Glutamatergic neuron (in vitro differentiated cells): Measurements from ENCODE around the gene TMEM63B. TPM values are rescaled to one million over a fixed set of nuclear protein-coding genes. Genes with fewer than 3 reads are reported as not detected.

Experiments
- DNase-seq: peaks from one replicate; pipeline ENCODE4 v3.0.0; 2022
- H3K27ac Mint-ChIP-seq: one replicate; pipeline ENCODE4 v1.8.0; 2020; ENCODE audit warnings: mild to moderate bottlenecking, mixed read lengths, inconsistent platforms; ENCODE audit not compliant: unreplicated experiment
- H3K27me3 Mint-ChIP-seq: one replicate; pipeline ENCODE4 v1.8.0; 2020; ENCODE audit warnings: mild to moderate bottlenecking, moderate library complexity, mixed read lengths, inconsistent platforms; ENCODE audit not compliant: unreplicated experiment
- H3K36me3 Mint-ChIP-seq: one replicate; pipeline ENCODE4 v1.8.0; 2020; ENCODE audit warnings: mild to moderate bottlenecking, mixed read lengths, inconsistent platforms; ENCODE audit not compliant: unreplicated experiment
- H3K4me1 Mint-ChIP-seq: one replicate; pipeline ENCODE4 v1.8.0; 2020; ENCODE audit warnings: mild to moderate bottlenecking, low read depth, mixed read lengths, inconsistent platforms; ENCODE audit not compliant: unreplicated experiment
- H3K4me3 Mint-ChIP-seq: one replicate; pipeline ENCODE4 v1.8.0; 2020; ENCODE audit warnings: mild to moderate bottlenecking, mixed read lengths, inconsistent platforms; ENCODE audit not compliant: unreplicated experiment
- H3K9me3 Mint-ChIP-seq: one replicate; pipeline ENCODE4 v1.8.0; 2020; ENCODE audit warnings: mild to moderate bottlenecking, moderate library complexity, mixed read lengths, inconsistent platforms; ENCODE audit not compliant: unreplicated experiment
- CTCF ChIP-seq: fragments of 200-600 bp; sonication (generic); IDR thresholded peaks from one replicate; pipeline ENCODE4 v1.5.0; 2021; ENCODE audit not compliant: partially characterized antibody, unreplicated experiment
- total RNA-seq: library from RNA; stranded (reverse); fragmentation: NEBNext Ultra II Directional; extraction: Animal tissue kit (Norgen Biotek cat#: 25700); gene quantifications from one replicate; pipeline ENCODE4 v1.2.1, GENCODE V29; 2021; ENCODE audit not compliant: unreplicated experiment

Gene TMEM63B
- total RNA-seq, 1 donor from 2014 or later = 148 TPM

GRCh38 chr6:44176762-44177509 lies 49.6 kb downstream of the TMEM63B start:
- Mint-ChIP-seq H3K36me3 (peaks cover 4% of the 10 kb centered on the region), H3K4me3 (no peak overlapping the region), H3K4me1 (no peaks in the 10 kb centered on the region), H3K9me3 (peaks cover 3% of the 10 kb centered on the region), H3K27ac (no peak overlapping the region), H3K27me3 (no peaks in the 10 kb centered on the region)
- DNase-seq = no peak
- TF ChIP-seq CTCF = no peak

GRCh38 chr6:44177691-44178423 lies 50.5 kb downstream of the TMEM63B start:
- Mint-ChIP-seq H3K4me3 (no peak overlapping the region), H3K27me3 (no peaks in the 10 kb centered on the region), H3K9me3 (peaks cover 2% of the 10 kb centered on the region), H3K4me1 (no peaks in the 10 kb centered on the region), H3K36me3 (peaks cover 4% of the 10 kb centered on the region), H3K27ac (no peak overlapping the region)
- TF ChIP-seq CTCF = no peak
- DNase-seq = no peak

DNA sequence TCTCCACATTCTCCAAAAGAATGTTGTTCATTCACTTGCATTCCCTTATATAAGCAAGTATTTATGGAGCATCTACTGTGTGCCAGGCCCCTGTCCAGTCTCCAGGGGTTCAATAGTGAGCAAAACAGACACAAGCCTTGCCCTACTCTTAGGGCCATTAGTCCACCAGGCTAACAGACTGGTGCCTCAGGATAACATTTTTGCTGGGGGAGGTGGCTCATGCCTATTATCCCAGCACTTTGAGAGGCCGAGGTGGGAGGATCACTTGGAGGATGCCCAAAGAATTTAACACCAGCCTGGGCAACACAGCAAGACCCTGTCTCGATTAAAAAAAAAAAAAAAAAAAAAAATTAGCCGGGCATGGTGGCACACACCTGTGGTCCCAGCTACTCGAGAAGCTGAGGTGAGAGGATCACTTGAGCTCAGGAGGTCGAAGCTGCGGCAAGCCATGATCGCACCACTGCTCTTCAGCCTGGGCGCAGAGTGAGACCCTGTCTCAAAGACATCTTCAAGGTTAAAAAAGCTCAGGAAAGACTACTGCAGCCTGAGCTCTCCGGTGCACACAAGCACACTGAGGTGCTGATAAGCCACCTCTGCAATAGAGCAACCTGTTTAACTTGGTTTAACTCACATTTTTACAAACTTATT lies 51.2 kb downstream of the TMEM63B start:
- peaks cover 2% of the 10 kb centered on the region for H3K9me3 Mint-ChIP-seq
- H3K36me3 Mint-ChIP-seq = peaks cover 4% of the 10 kb centered on the region
- TF ChIP-seq CTCF = no peak
- H3K4me1 Mint-ChIP-seq = no peaks in the 10 kb centered on the region
- H3K27ac Mint-ChIP-seq = no peak overlapping the region
- H3K4me3 Mint-ChIP-seq = no peak overlapping the region
- no peaks in the 10 kb centered on the region for H3K27me3 Mint-ChIP-seq
- DNase-seq = no peak

DNA sequence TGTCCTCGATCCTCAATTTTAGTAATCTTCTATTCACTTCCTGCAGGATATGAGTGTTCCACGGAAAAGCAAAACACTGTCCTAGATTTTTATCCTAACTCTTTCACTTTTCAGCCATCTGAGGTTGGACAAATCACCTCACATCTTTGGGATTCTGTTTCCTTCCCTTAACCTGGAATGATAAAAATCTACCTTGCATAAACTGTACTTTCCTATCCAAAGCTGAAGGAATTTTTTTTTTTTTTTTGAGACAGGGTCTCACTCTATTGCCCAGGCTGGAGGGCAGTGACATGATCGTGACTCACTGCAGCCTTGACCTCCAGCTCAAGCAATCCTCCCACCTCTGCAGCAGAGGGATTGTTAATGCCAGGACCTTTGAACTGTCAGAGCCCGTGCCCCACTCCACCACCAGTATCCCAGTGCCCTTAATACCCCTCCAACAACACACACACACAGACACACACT lies 51.8 kb downstream of the TMEM63B start:
- Mint-ChIP-seq H3K4me1 (no peaks in the 10 kb centered on the region), H3K4me3 (peak overlapping the region; percentile 27), H3K27me3 (peaks cover under 1% of the 10 kb centered on the region), H3K36me3 (peaks cover 4% of the 10 kb centered on the region), H3K9me3 (peaks cover 2% of the 10 kb centered on the region), H3K27ac (no peak overlapping the region)
- DNase-seq = no peak
- no peak for TF ChIP-seq CTCF

GRCh38 chr6:44179648-44180047 lies 52.3 kb downstream of the TMEM63B start:
- Mint-ChIP-seq H3K36me3 (peaks cover 4% of the 10 kb centered on the region), H3K4me3 (no peak overlapping the region), H3K27ac (no peak overlapping the region), H3K27me3 (peaks cover 2% of the 10 kb centered on the region), H3K4me1 (no peaks in the 10 kb centered on the region), H3K9me3 (peaks cover 2% of the 10 kb centered on the region)
- no peak for TF ChIP-seq CTCF
- no peak for DNase-seq
